ENCODE measurements around the gene SSC5D. TPM values are rescaled to one million over a fixed set of nuclear protein-coding genes. Genes with fewer than 3 reads are reported as not detected.
A peak's percentile ranks its signal among the peaks of the same experiment; 100 is the strongest.

SSC5D gene
- polyA plus RNA-seq, 3 donors = 0.08 TPM; not detected in 2

GRCh38 chr19:55444646-55445045 is 43.6 kb upstream of the SSC5D start:
- peaks cover 26 to 69% of the 10 kb centered on the region in 2 donors for H3K27me3 ChIP-seq (ENCODE audit: control insufficient read depth in 2 of 2, insufficient read depth in 2 of 2, low read length in 2 of 2)
- H3K4me2 ChIP-seq (replicated peaks; ENCODE audit: extremely low read depth, low read length, poor library complexity, severe bottlenecking) = no peak overlapping the region
- peaks cover 0 to 32% (median 12%) of the 10 kb centered on the region in 7 donors for H3K9me3 Mint-ChIP-seq
- peak overlapping the region in 1 of 2 donors; percentile 69 for H3K4me3 Mint-ChIP-seq
- peaks cover 0 to 22% of the 10 kb centered on the region in 2 donors for H3K9me3 ChIP-seq (replicated peaks in 1 of 2; ENCODE audit: control insufficient read depth in 1 of 2, insufficient read depth in 1 of 2, low read length in 2 of 2)
- no peak for TF ChIP-seq CTCF (IDR thresholded peaks at IDR 0.05)
- WGBS (ENCODE audit: insufficient coverage) = 51% methylated on average over 11 of the region's 11 CpGs
- intact Hi-C loops (cut with micrococcal nuclease) = no loop called here
- H4K20me1 ChIP-seq (ENCODE audit: insufficient read depth, low read length) = no peaks in the 10 kb centered on the region
- peaks cover 20% of the 10 kb centered on the region for H3K4me1 Mint-ChIP-seq
- no peak overlapping the region for H3K4me3 ChIP-seq (replicated peaks in 1 of 3; ENCODE audit: low read depth in 2 of 3, low read length in 3 of 3)
- peaks cover 21 to 24% of the 10 kb centered on the region in 2 donors for H3K4me1 ChIP-seq (ENCODE audit: control insufficient read depth in 1 of 2, insufficient read depth in 2 of 2, low read length in 2 of 2)
- H3K27ac Mint-ChIP-seq = no peak overlapping the region
- H3K36me3 Mint-ChIP-seq = peaks cover 5 to 9% of the 10 kb centered on the region in 2 donors
- no peaks in the 10 kb centered on the region for H3K36me3 ChIP-seq (replicated peaks in 1 of 2; ENCODE audit: control insufficient read depth in 1 of 2, insufficient read depth in 2 of 2, low read length in 2 of 2)
- no peak overlapping the region for H2AFZ ChIP-seq (ENCODE audit: insufficient read depth, low read depth, low read length, poor library complexity, severe bottlenecking)
- no peak overlapping the region for H3K9ac ChIP-seq (ENCODE audit: insufficient read depth, low read length, poor library complexity, severe bottlenecking)
- H3K27me3 Mint-ChIP-seq (ENCODE audit: low read depth in 3 of 3) = peaks cover 25 to 61% (median 55%) of the 10 kb centered on the region in 3 donors
- H3K79me2 ChIP-seq (ENCODE audit: insufficient read depth, low read length) = no peaks in the 10 kb centered on the region
- no peak for DNase-seq
- H3K27ac ChIP-seq (ENCODE audit: low read depth in 1 of 2, low read length in 2 of 2) = no peak overlapping the region

- WGBS (ENCODE audit: insufficient coverage) = 44% methylated on average over 4 of the region's 8 CpGs
- no peaks in the 10 kb centered on the region for H3K79me2 ChIP-seq (ENCODE audit: insufficient read depth, low read length)
- H3K9me3 Mint-ChIP-seq = peaks cover 0 to 22% (median 9%) of the 10 kb centered on the region in 7 donors
- no peak overlapping the region for H3K27ac ChIP-seq (ENCODE audit: low read depth in 1 of 2, low read length in 2 of 2)
- peaks cover 10 to 12% of the 10 kb centered on the region in 2 donors for H3K4me1 ChIP-seq (ENCODE audit: control insufficient read depth in 1 of 2, insufficient read depth in 2 of 2, low read length in 2 of 2)
- TF ChIP-seq CTCF (IDR thresholded peaks at IDR 0.05) = no peak
- H3K27me3 Mint-ChIP-seq (ENCODE audit: low read depth in 3 of 3) = peaks cover 22 to 58% (median 52%) of the 10 kb centered on the region in 3 donors
- H3K4me3 Mint-ChIP-seq = peak overlapping the region in 1 of 2 donors; percentile 69
- H3K4me1 Mint-ChIP-seq = peaks cover 11% of the 10 kb centered on the region
- intact Hi-C loops (cut with micrococcal nuclease) = no loop called here
- peaks cover 0 to 15% of the 10 kb centered on the region in 2 donors for H3K9me3 ChIP-seq (replicated peaks in 1 of 2; ENCODE audit: control insufficient read depth in 1 of 2, insufficient read depth in 1 of 2, low read length in 2 of 2)
- H3K4me3 ChIP-seq (replicated peaks in 1 of 3; ENCODE audit: low read depth in 2 of 3, low read length in 3 of 3) = no peak overlapping the region
- no peaks in the 10 kb centered on the region for H4K20me1 ChIP-seq (ENCODE audit: insufficient read depth, low read length)
- H2AFZ ChIP-seq (ENCODE audit: insufficient read depth, low read depth, low read length, poor library complexity, severe bottlenecking) = no peak overlapping the region
- H3K4me2 ChIP-seq (replicated peaks; ENCODE audit: extremely low read depth, low read length, poor library complexity, severe bottlenecking) = no peak overlapping the region
- H3K9ac ChIP-seq (ENCODE audit: insufficient read depth, low read length, poor library complexity, severe bottlenecking) = no peak overlapping the region
- H3K36me3 ChIP-seq (replicated peaks in 1 of 2; ENCODE audit: control insufficient read depth in 1 of 2, insufficient read depth in 2 of 2, low read length in 2 of 2) = no peaks in the 10 kb centered on the region
- no peak overlapping the region for H3K27ac Mint-ChIP-seq
- peaks cover 5% of the 10 kb centered on the region in 2 donors for H3K36me3 Mint-ChIP-seq
- H3K27me3 ChIP-seq (ENCODE audit: control insufficient read depth in 2 of 2, insufficient read depth in 2 of 2, low read length in 2 of 2) = peaks cover 23 to 70% of the 10 kb centered on the region in 2 donors
- DNase-seq = no peak
Measured at GRCh38 chr19:55446060-55446459, 42.2 kb upstream of the SSC5D start.
